ENCODE measurements around the gene EHBP1L1. TPM values are rescaled to one million over a fixed set of nuclear protein-coding genes. Genes with fewer than 3 reads are reported as not detected.

EHBP1L1 gene
- total RNA-seq, 1 donor from 2014 or later = 4.7 TPM

DNA sequence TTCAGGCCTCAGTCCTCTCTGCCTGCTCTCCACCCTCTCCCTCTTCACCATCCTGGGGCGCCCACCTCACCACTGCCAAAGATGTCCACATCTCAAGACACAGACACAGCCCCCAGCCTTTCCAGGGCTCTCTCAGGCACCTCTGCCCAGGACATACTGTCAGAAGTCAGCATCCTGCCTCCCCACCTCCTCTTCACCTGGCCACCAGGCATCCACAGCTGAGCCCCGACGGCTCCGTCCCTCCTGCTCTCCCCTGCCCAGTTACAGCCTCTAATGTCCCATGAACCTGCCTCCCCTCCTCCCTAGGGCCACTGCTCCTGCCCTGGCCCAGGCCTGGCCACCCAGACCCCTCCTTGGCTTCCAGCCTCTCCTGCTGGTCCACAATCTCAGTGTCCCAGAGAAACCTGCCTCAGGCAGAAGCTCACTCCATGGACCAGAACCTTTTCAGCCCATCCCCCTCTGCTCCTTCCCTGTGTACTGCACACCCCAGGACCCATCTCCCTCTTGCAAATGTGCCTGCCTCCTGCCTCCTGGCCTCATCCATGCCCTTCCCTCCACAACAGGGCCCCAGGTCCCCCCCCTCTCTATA lies 20.9 kb upstream of the EHBP1L1 start:
- Mint-ChIP-seq H3K36me3 (peaks cover 6% of the 10 kb centered on the region), H3K9me3 (no peaks in the 10 kb centered on the region), H3K4me1 (peaks cover 57% of the 10 kb centered on the region), H3K4me3 (peak overlapping the region; percentile 28), H3K27me3 (ENCODE audit: insufficient read depth, low read depth) (peaks cover 25% of the 10 kb centered on the region), H3K27ac (peak overlapping the region; percentile 69)
- Histone ChIP-seq H3K9ac (no peak overlapping the region), H3K4me3 (no peak overlapping the region), H3K36me3 (no peaks in the 10 kb centered on the region), H3K9me3 (ENCODE audit: low read depth) (no peaks in the 10 kb centered on the region), H3K27me3 (peaks cover 96% of the 10 kb centered on the region), H3K4me1 (peaks cover 29% of the 10 kb centered on the region), H3K27ac (no peak overlapping the region), H3K4me2 (no peak overlapping the region), H3F3A (ENCODE audit: low read depth) (peaks cover 46% of the 10 kb centered on the region), H4K20me1 (ENCODE audit: low read depth) (peaks cover 17% of the 10 kb centered on the region), H3K79me2 (ENCODE audit: low read depth) (no peaks in the 10 kb centered on the region), H2AFZ (replicated peaks) (no peak overlapping the region)
- no peak for DNase-seq (ENCODE audit: low spot score)
- no peak for TF ChIP-seq EZH2phosphoT487 (IDR thresholded peaks at IDR 0.05)
- TF ChIP-seq EZH2 (IDR thresholded peaks at IDR 0.05) = no peak
- no peak for TF ChIP-seq CTCF (IDR thresholded peaks at IDR 0.05)

GRCh38 chr11:65555693-65556231 lies 20.1 kb upstream of the EHBP1L1 start:
- peaks cover 25% of the 10 kb centered on the region for H3K27me3 Mint-ChIP-seq (ENCODE audit: insufficient read depth, low read depth)
- DNase-seq (ENCODE audit: low spot score) = no peak
- peaks cover 89% of the 10 kb centered on the region for H3K27me3 ChIP-seq
- H4K20me1 ChIP-seq (ENCODE audit: low read depth) = peaks cover 17% of the 10 kb centered on the region
- no peak overlapping the region for H3K27ac ChIP-seq
- peak overlapping the region; percentile 62 for H3K4me3 Mint-ChIP-seq
- H3K4me1 ChIP-seq = peaks cover 34% of the 10 kb centered on the region
- peaks cover 65% of the 10 kb centered on the region for H3K4me1 Mint-ChIP-seq
- no peak overlapping the region for H3K4me2 ChIP-seq
- no peak for TF ChIP-seq EZH2 (IDR thresholded peaks at IDR 0.05)
- no peaks in the 10 kb centered on the region for H3K79me2 ChIP-seq (ENCODE audit: low read depth)
- H3K9me3 Mint-ChIP-seq = no peaks in the 10 kb centered on the region
- H3K4me3 ChIP-seq = no peak overlapping the region
- no peaks in the 10 kb centered on the region for H3K9me3 ChIP-seq (ENCODE audit: low read depth)
- H3F3A ChIP-seq (ENCODE audit: low read depth) = peaks cover 52% of the 10 kb centered on the region
- H3K36me3 ChIP-seq = no peaks in the 10 kb centered on the region
- H2AFZ ChIP-seq (replicated peaks) = no peak overlapping the region
- no peak overlapping the region for H3K9ac ChIP-seq
- H3K27ac Mint-ChIP-seq = peak overlapping the region; percentile 87
- H3K36me3 Mint-ChIP-seq = peaks cover 6% of the 10 kb centered on the region

GRCh38 chr11:65556470-65557279 lies 19.2 kb upstream of the EHBP1L1 start:
- Histone ChIP-seq H4K20me1 (ENCODE audit: low read depth) (peaks cover 11% of the 10 kb centered on the region), H3K79me2 (ENCODE audit: low read depth) (no peaks in the 10 kb centered on the region), H3K27ac (no peak overlapping the region), H3K4me1 (peaks cover 43% of the 10 kb centered on the region), H3F3A (ENCODE audit: low read depth) (peaks cover 52% of the 10 kb centered on the region), H3K4me3 (no peak overlapping the region), H3K9me3 (ENCODE audit: low read depth) (no peaks in the 10 kb centered on the region), H2AFZ (replicated peaks) (no peak overlapping the region), H3K4me2 (peak overlapping the region; percentile 96), H3K9ac (no peak overlapping the region), H3K27me3 (peaks cover 80% of the 10 kb centered on the region), H3K36me3 (no peaks in the 10 kb centered on the region)
- Mint-ChIP-seq H3K36me3 (peaks cover 3% of the 10 kb centered on the region), H3K27ac (peak overlapping the region; percentile 87), H3K9me3 (no peaks in the 10 kb centered on the region), H3K27me3 (ENCODE audit: insufficient read depth, low read depth) (peaks cover 20% of the 10 kb centered on the region), H3K4me1 (peaks cover 66% of the 10 kb centered on the region), H3K4me3 (peak overlapping the region; percentile 86)
- no peak for DNase-seq (ENCODE audit: low spot score)
- no peak for TF ChIP-seq EZH2phosphoT487 (IDR thresholded peaks at IDR 0.05)
- no peak for TF ChIP-seq CTCF (IDR thresholded peaks at IDR 0.05)
- no peak for TF ChIP-seq EZH2 (IDR thresholded peaks at IDR 0.05)

Data from neural progenitor cell (in vitro differentiated cells).